ENCODE measurements around the gene LZTFL1.

Gene LZTFL1

DNA sequence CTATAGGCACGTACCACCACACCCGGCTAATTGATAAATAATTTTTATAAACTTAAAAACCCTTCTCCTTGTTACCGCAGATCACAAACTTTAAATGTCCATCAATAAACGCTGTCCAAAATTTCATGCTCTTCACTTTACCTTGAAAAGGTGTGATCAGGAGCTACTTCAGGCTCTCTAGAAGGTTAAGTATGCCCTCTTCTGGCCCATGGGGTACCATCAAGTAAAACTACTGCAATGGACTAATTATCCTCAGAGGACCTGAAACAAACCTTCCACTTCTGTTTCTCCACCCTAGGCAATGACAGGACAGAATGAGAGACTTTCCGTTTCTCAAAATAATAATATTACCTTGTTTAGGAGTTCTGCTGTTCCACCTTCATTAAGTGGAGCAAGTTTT is 9.2 kb downstream of the LZTFL1 start:
- Histone ChIP-seq H3K27me3 (ENCODE audit: insufficient read depth, low read length) (no peaks in the 10 kb centered on the region), H3K4me1 (ENCODE audit: insufficient read depth, low read length) (no peaks in the 10 kb centered on the region), H3K36me3 (ENCODE audit: insufficient read depth, low read depth, low read length) (no peaks in the 10 kb centered on the region; the same call in 1 of the 2 replicates), H3K27ac (ENCODE audit: low read length) (no peak overlapping the region), H3K9ac (ENCODE audit: low read depth, low read length) (no peak overlapping the region), H3K9me3 (ENCODE audit: insufficient read depth, low read depth, low read length) (no peaks in the 10 kb centered on the region), H3K4me3 (ENCODE audit: low read length) (no peak overlapping the region)

GRCh38 chr3:45830121-45830520 is 11.8 kb downstream of the LZTFL1 start:
- Histone ChIP-seq H3K4me1 (ENCODE audit: insufficient read depth, low read length) (no peaks in the 10 kb centered on the region), H3K36me3 (ENCODE audit: insufficient read depth, low read depth, low read length) (peaks cover 19% of the 10 kb centered on the region), H3K27me3 (ENCODE audit: insufficient read depth, low read length) (no peaks in the 10 kb centered on the region), H3K4me3 (ENCODE audit: low read length) (no peak overlapping the region), H3K9me3 (ENCODE audit: insufficient read depth, low read depth, low read length) (no peaks in the 10 kb centered on the region), H3K9ac (ENCODE audit: low read depth, low read length) (no peak overlapping the region), H3K27ac (ENCODE audit: low read length) (no peak overlapping the region)

DNA sequence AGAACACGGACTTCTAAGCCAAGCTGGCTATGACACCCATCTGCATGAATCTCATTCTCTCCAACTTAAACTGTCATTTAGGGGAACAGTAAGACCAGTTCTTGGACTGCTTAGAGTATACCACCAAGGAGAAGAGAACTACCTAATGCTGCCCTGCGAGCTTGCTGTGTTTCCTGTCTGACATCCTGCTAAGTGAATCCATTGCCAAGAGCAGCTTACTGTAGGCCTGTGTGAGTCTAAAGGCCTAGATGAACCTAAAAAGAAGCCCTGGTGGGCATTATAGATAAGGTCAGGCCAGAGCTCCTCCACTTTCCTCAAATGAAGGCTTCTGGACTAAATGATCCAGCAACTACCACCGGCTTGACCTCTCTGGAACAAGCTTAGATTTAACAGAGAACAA is 15.0 kb downstream of the LZTFL1 start:
- Histone ChIP-seq H3K27me3 (ENCODE audit: insufficient read depth, low read length) (no peaks in the 10 kb centered on the region), H3K4me1 (ENCODE audit: insufficient read depth, low read length) (no peaks in the 10 kb centered on the region), H3K36me3 (ENCODE audit: insufficient read depth, low read depth, low read length) (peaks cover 20% of the 10 kb centered on the region), H3K4me3 (ENCODE audit: low read length) (no peak overlapping the region), H3K9me3 (ENCODE audit: insufficient read depth, low read depth, low read length) (no peaks in the 10 kb centered on the region), H3K27ac (ENCODE audit: low read length) (no peak overlapping the region), H3K9ac (ENCODE audit: low read depth, low read length) (no peak overlapping the region)

DNA sequence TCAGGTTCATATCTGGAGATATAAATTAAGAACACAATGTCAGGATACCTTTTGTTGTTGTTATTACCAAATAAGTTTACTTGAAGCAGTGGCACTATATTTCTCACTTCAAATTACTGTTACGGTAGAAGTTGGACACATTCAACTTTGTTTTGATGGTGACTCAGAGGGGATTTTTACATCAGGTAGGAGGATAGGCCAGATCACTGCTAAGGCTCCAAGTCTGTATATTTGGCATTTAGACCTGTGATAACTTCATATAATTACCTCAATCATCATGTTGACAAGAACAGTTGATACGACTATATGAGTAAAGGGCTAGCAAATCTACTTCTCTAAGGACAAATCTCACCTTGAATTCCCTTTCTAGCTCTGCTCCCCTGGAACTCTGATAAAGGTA is 15.6 kb downstream of the LZTFL1 start:
- no peaks in the 10 kb centered on the region for H3K4me1 ChIP-seq (ENCODE audit: insufficient read depth, low read length)
- no peaks in the 10 kb centered on the region for H3K9me3 ChIP-seq (ENCODE audit: insufficient read depth, low read depth, low read length)
- H3K4me3 ChIP-seq (ENCODE audit: low read length): no peak overlapping the region
- no peak overlapping the region for H3K27ac ChIP-seq (ENCODE audit: low read length)
- no peak overlapping the region for H3K9ac ChIP-seq (ENCODE audit: low read depth, low read length)
- H3K36me3 ChIP-seq (ENCODE audit: insufficient read depth, low read depth, low read length): peaks cover 20% of the 10 kb centered on the region
- no peaks in the 10 kb centered on the region for H3K27me3 ChIP-seq (ENCODE audit: insufficient read depth, low read length)

DNA sequence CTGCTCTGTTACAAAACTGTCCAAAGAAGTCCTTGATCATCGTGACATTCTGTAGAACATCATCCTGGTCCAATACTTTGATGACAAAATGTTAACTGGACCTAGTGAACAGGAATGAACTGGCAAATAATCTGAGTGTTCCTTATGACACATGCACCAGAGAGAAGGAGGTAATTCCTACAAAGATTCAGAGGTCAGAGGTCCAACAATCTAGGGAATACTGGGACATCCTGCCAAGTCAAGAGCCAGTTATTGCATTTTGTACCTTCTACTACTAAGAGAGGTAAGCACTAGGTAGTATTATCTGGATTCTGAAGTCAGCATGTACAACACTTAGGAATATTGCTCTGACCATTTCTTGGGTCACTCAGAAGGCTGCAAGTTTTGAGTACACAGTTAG is 20.8 kb downstream of the LZTFL1 start:
- Histone ChIP-seq H3K9me3 (ENCODE audit: insufficient read depth, low read depth, low read length) (peaks cover 7% of the 10 kb centered on the region; the same call in 1 of the 2 replicates), H3K27ac (ENCODE audit: low read length) (no peak overlapping the region), H3K4me3 (ENCODE audit: low read length) (no peak overlapping the region), H3K27me3 (ENCODE audit: insufficient read depth, low read length) (no peaks in the 10 kb centered on the region), H3K36me3 (ENCODE audit: insufficient read depth, low read depth, low read length) (peaks cover 10% of the 10 kb centered on the region; the same call in 1 of the 2 replicates), H3K4me1 (ENCODE audit: insufficient read depth, low read length) (no peaks in the 10 kb centered on the region), H3K9ac (ENCODE audit: low read depth, low read length) (no peak overlapping the region)

DNA sequence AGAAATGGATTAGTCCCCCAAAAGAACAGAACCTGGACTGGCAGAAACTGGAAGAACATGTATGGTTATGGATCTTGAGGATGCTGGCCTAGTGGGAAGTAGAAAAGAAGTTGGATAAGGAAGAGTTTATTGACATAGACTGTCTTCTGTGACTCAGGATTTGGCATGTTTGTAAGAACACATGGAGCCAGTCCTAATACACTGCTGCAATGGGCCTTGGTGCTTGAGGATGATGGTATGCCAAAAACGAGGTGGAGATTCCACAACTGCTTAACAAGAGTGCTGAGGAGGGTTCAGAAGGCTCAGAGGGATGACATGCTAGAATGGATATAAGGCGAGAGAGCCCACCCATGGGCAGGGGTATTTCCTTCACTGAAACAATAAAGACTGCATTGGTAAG is 22.4 kb downstream of the LZTFL1 start:
- H3K36me3 ChIP-seq (ENCODE audit: insufficient read depth, low read depth, low read length): no peaks in the 10 kb centered on the region

GRCh38 chr3:45817831-45818522 is 23.9 kb downstream of the LZTFL1 start:
- no peak overlapping the region for H3K9ac ChIP-seq (ENCODE audit: low read depth, low read length)
- no peaks in the 10 kb centered on the region for H3K36me3 ChIP-seq (ENCODE audit: insufficient read depth, low read depth, low read length)
- H3K4me1 ChIP-seq (ENCODE audit: insufficient read depth, low read length): no peaks in the 10 kb centered on the region
- H3K27me3 ChIP-seq (ENCODE audit: insufficient read depth, low read length): no peaks in the 10 kb centered on the region
- peaks cover 7% of the 10 kb centered on the region; the same call in 1 of the 2 replicates for H3K9me3 ChIP-seq (ENCODE audit: insufficient read depth, low read depth, low read length)
- H3K4me3 ChIP-seq (ENCODE audit: low read length): no peak overlapping the region
- no peak overlapping the region for H3K27ac ChIP-seq (ENCODE audit: low read length)

More for the DNA sequence above, 22.4 kb downstream of the LZTFL1 start:
- H3K9ac ChIP-seq (ENCODE audit: low read depth, low read length): no peak overlapping the region
- no peaks in the 10 kb centered on the region for H3K4me1 ChIP-seq (ENCODE audit: insufficient read depth, low read length)
- peaks cover 7% of the 10 kb centered on the region; the same call in 1 of the 2 replicates for H3K9me3 ChIP-seq (ENCODE audit: insufficient read depth, low read depth, low read length)
- H3K4me3 ChIP-seq (ENCODE audit: low read length): no peak overlapping the region
- H3K27ac ChIP-seq (ENCODE audit: low read length): no peak overlapping the region
- no peaks in the 10 kb centered on the region for H3K27me3 ChIP-seq (ENCODE audit: insufficient read depth, low read length)

- Histone ChIP-seq H3K27ac (ENCODE audit: low read length) (no peak overlapping the region), H3K4me1 (ENCODE audit: insufficient read depth, low read length) (no peaks in the 10 kb centered on the region), H3K9me3 (ENCODE audit: insufficient read depth, low read depth, low read length) (peaks cover 7% of the 10 kb centered on the region; the same call in 1 of the 2 replicates), H3K9ac (ENCODE audit: low read depth, low read length) (no peak overlapping the region), H3K4me3 (ENCODE audit: low read length) (no peak overlapping the region), H3K27me3 (ENCODE audit: insufficient read depth, low read length) (no peaks in the 10 kb centered on the region), H3K36me3 (ENCODE audit: insufficient read depth, low read depth, low read length) (no peaks in the 10 kb centered on the region)
These were observed 25.4 kb downstream of the LZTFL1 start for GRCh38 chr3:45816544-45816943.

GRCh38 chr3:45814322-45814721 is 27.6 kb downstream of the LZTFL1 start:
- Histone ChIP-seq H3K4me1 (ENCODE audit: insufficient read depth, low read length) (no peaks in the 10 kb centered on the region), H3K27me3 (ENCODE audit: insufficient read depth, low read length) (no peaks in the 10 kb centered on the region), H3K9ac (ENCODE audit: low read depth, low read length) (no peak overlapping the region), H3K4me3 (ENCODE audit: low read length) (no peak overlapping the region), H3K9me3 (ENCODE audit: insufficient read depth, low read depth, low read length) (peaks cover 7% of the 10 kb centered on the region; the same call in 1 of the 2 replicates), H3K27ac (ENCODE audit: low read length) (no peak overlapping the region), H3K36me3 (ENCODE audit: insufficient read depth, low read depth, low read length) (no peaks in the 10 kb centered on the region)

DNA sequence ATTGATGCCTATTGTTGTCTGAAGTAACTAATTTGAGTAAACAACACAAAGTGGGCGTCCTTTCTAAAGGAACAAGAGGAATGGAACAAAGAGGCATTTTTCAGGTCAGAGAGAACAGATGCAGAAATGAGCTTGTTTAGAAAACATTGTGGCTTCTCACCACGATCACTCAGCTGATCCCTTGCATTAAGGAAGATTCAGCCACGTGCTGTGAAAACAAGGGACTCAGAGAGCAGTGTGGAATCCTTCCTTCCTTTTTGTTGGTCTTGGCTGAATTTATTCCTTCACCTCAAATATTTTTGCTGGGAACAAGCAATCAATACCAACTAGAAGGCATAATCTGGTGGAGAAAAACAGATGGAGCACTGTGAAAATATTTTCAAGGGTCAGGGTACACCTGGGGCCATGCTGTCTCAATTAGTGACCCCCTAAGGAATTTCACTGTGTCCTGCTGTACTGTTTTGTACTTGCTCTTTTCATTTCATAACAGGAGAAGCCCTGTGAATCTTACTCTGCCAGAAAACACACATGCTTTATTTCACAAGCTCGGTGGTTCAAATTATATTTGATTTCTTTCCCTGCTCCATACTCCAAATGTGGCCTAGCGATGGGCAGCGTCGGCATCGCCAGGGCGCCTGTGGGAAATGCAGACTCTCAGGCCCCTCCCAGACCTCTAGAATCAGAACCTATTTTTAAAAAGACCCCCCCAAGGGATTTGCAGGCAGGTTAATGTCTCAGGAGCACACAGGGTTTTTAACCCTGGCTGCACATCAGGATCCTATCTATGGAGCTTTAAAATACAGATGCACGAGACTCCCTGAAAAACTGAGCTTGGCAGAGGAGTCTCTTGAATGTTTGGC is 34.0 kb downstream of the LZTFL1 start:
- Histone ChIP-seq H3K9ac (ENCODE audit: low read depth, low read length) (no peak overlapping the region), H3K4me3 (ENCODE audit: low read length) (no peak overlapping the region), H3K4me1 (ENCODE audit: insufficient read depth, low read length) (no peaks in the 10 kb centered on the region), H3K9me3 (ENCODE audit: insufficient read depth, low read depth, low read length) (no peaks in the 10 kb centered on the region), H3K27me3 (ENCODE audit: insufficient read depth, low read length) (no peaks in the 10 kb centered on the region), H3K36me3 (ENCODE audit: insufficient read depth, low read depth, low read length) (no peaks in the 10 kb centered on the region), H3K27ac (ENCODE audit: low read length) (no peak overlapping the region)

DNA sequence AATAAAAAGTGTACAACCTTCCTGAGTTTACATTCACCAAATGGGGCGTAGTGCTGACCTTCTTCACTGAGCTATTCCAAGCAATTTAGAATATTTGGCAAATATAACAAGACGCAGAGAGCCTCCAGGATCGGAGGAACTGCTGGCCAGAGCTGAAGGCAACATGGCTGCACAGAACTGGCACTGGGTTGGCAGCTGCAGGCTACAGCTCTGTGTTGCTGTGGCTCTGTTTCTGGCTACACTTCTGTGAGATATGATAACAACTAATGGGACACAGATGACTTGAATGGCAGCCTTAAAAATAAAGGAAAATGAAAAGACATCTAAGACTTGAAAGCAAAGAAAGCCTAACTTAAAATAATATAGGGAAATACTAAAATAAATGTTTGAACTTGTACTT is 34.8 kb downstream of the LZTFL1 start:
- Histone ChIP-seq H3K27me3 (ENCODE audit: insufficient read depth, low read length) (no peaks in the 10 kb centered on the region), H3K36me3 (ENCODE audit: insufficient read depth, low read depth, low read length) (no peaks in the 10 kb centered on the region)

DNA sequence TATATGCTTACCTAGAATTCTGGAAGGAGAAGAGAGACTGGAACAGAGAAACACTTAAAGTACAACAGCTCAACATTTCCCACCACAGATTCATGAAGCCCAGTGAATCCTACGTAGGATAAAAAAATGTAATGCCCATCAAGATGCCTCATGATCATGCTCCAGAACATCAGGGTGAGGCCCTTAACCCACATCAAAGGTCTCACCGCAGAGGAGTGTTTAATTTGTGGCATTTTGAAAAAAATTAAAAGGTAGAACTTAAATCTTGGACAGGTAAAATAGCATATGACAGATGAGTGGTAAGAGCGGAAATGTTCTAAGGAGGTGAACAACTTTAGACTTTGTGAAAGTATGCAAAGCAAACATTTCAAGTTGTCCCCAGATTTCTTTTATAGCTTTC is 35.8 kb downstream of the LZTFL1 start:
- H3K9me3 ChIP-seq (ENCODE audit: insufficient read depth, low read depth, low read length): no peaks in the 10 kb centered on the region
- no peaks in the 10 kb centered on the region for H3K27me3 ChIP-seq (ENCODE audit: insufficient read depth, low read length)
- H3K36me3 ChIP-seq (ENCODE audit: insufficient read depth, low read depth, low read length): no peaks in the 10 kb centered on the region
- no peak overlapping the region for H3K27ac ChIP-seq (ENCODE audit: low read length)
- H3K4me3 ChIP-seq (ENCODE audit: low read length): no peak overlapping the region
- no peak overlapping the region for H3K9ac ChIP-seq (ENCODE audit: low read depth, low read length)
- H3K4me1 ChIP-seq (ENCODE audit: insufficient read depth, low read length): no peaks in the 10 kb centered on the region

More for the DNA sequence above, 34.8 kb downstream of the LZTFL1 start:
- no peak overlapping the region for H3K9ac ChIP-seq (ENCODE audit: low read depth, low read length)
- no peak overlapping the region for H3K27ac ChIP-seq (ENCODE audit: low read length)
- H3K4me3 ChIP-seq (ENCODE audit: low read length): no peak overlapping the region
- H3K9me3 ChIP-seq (ENCODE audit: insufficient read depth, low read depth, low read length): no peaks in the 10 kb centered on the region
- no peaks in the 10 kb centered on the region for H3K4me1 ChIP-seq (ENCODE audit: insufficient read depth, low read length)

All from iPS-20b (cell line).